Skeletal muscle tissue (tissue), 4 donors: ENCODE data around the gene DNASE1. TPM values are rescaled to one million over a fixed set of nuclear protein-coding genes. Genes with fewer than 3 reads are reported as not detected.
A peak's percentile ranks its signal among the peaks of the same experiment; 100 is the strongest.
"Not testable (repeated sequence)": the region's sequence is repeated elsewhere in the genome, so short reads cannot be mapped to it uniquely, and the experiment has no call there.

Experiments
- H3K27ac ChIP-seq: one replicate; pipeline ENCODE4 v1.7.0; 2013; ENCODE audit warnings: mild to moderate bottlenecking, low read depth, low read length, inconsistent platforms
- H3K27me3 ChIP-seq, 3 donors: one replicate each; pipeline ENCODE4 v1.7.0; 2013; ENCODE audit warnings: low read length in 3 of 3; ENCODE audit not compliant: control insufficient read depth in 3 of 3, insufficient read depth in 3 of 3
- H3K36me3 ChIP-seq, 3 donors: one replicate each; pipeline ENCODE4 v1.7.0; 2013; ENCODE audit warnings: low read length in 3 of 3; ENCODE audit not compliant: control insufficient read depth in 3 of 3, insufficient read depth in 3 of 3
- H3K4me1 ChIP-seq, 3 donors: one replicate each; pipeline ENCODE4 v1.7.0; 2013; ENCODE audit warnings: low read length in 3 of 3, mild to moderate bottlenecking in 3 of 3; ENCODE audit not compliant: control insufficient read depth in 3 of 3, insufficient read depth in 3 of 3
- H3K4me3 ChIP-seq, 3 donors: one replicate each; pipeline ENCODE4 v1.7.0; 2013; ENCODE audit warnings: low read length in 3 of 3
- H3K9ac ChIP-seq, 3 donors: one replicate each; pipeline ENCODE4 v1.7.0; 2013; ENCODE audit warnings: low read length in 3 of 3, mild to moderate bottlenecking in 3 of 3, moderate library complexity in 2 of 3, low read depth in 1 of 3
- H3K9me3 ChIP-seq, 3 donors: one replicate each; pipeline ENCODE4 v1.7.0; 2013; ENCODE audit warnings: low read length in 3 of 3; ENCODE audit not compliant: control insufficient read depth in 3 of 3
- total RNA-seq: library from RNA; depleted of rRNA; stranded (reverse); fragments of >200 nt; gene quantifications from one replicate; pipeline ENCODE4 v1.2.3, GENCODE V29; 2014
- donor health status: Osteomylitis.

The DNASE1 gene, protein sequence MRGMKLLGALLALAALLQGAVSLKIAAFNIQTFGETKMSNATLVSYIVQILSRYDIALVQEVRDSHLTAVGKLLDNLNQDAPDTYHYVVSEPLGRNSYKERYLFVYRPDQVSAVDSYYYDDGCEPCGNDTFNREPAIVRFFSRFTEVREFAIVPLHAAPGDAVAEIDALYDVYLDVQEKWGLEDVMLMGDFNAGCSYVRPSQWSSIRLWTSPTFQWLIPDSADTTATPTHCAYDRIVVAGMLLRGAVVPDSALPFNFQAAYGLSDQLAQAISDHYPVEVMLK
- 15.1 TPM for total RNA-seq

DNA sequence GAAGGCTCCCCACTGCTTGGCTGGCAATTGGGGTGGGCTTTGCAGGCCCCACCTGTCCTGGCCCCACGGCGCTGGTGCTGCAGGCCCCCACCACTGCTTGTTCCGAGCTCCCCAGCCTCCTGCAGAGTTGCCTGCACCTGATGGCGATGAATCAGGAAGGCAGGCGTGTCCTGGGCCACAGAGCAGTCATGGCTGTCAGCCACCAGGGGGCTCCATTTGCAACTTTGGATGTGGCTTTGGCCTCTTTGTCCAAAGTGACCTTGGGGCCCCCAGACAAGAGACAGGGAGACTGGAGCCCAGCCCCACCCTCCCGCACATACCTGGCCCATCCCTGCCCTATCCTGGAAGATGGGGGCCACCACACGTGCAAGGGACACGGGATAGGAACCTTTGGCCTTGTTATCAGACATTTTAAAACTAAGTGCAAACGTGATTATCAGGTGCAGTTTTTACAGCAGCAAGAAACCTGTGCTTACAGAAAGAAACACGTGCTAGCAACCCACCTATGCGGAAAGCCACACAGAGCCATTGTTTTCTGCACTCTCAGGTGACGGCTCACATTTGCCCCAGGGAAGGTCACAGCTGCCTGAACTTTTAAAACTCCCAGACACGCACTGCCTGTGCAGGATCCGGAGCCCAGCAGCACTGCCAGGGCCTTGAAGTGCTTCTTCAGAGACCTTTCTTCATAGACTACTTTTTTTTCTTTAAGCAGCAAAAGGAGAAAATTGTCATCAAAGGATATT is at the start of gene DNASE1:
DNASE1 (plus strand) TSS at position 443 of the 743 bp plus-strand sequence. CDS start 683 bp downstream, outside the sequence.
- no peaks in the 10 kb centered on the region for H3K27me3 ChIP-seq
- H3K4me1 ChIP-seq, result peaks cover 0 to 7% (median 3%) of the 10 kb centered on the region in 3 donors
- no peaks in the 10 kb centered on the region for H3K9me3 ChIP-seq
- H3K36me3 ChIP-seq, result peaks cover 34 to 40% (median 38%) of the 10 kb centered on the region in 3 donors
- no peak within 1 kb of the TSS for H3K9ac ChIP-seq
- H3K4me3 ChIP-seq, result no peak within 1 kb of the TSS
- H3K27ac ChIP-seq, result no peak within 1 kb of the TSS

DNA sequence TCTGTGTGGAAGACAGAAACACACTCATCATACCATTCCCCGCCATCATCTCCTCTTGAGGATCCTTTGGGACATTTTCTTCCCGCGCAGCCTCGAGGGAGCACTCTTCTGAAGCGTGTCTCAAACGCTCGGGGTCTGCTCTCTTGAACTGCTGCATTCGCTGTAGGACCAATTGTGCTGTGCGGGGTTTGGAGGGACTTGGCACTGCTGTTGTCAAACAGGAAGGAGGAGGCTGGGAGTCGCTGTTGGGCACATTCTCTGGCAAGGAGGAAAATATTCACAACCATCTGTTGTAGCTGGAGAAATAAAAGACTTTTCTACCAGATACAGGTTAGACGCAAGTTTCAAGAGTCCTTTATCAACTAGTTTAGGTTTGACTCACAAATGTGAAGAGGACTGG is 48.0 kb upstream of the DNASE1 start:
- no peaks in the 10 kb centered on the region for H3K27me3 ChIP-seq
- no peak overlapping the region for H3K27ac ChIP-seq
- no peak overlapping the region for H3K9ac ChIP-seq
- peaks cover 7 to 12% (median 8%) of the 10 kb centered on the region in 3 donors for H3K4me1 ChIP-seq
- H3K9me3 ChIP-seq, result no peaks in the 10 kb centered on the region
- H3K36me3 ChIP-seq, result peaks cover 10 to 20% (median 17%) of the 10 kb centered on the region in 3 donors
- H3K4me3 ChIP-seq, result no peak overlapping the region

DNA sequence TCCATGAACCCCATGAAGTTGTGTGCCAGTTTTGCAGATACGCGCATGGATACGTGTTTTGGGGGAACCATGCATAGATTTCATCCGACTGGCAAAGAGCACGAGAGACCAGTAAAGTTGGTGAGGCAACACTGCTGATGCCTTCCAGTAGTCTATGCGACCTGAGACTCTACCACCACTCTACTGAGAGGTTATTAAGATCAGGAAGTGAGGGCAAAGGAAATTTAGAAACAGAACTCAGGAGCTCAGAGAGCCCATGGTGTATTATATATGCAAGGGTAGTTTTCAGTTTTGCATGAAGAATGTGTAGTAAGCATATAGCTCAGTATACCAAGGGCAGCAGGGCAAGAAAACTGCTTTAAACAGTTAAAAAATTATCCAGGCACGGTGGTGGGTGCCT is 47.3 kb upstream of the DNASE1 start:
- no peak overlapping the region for H3K27ac ChIP-seq
- no peak overlapping the region for H3K4me3 ChIP-seq
- no peaks in the 10 kb centered on the region for H3K9me3 ChIP-seq
- H3K4me1 ChIP-seq, result peaks cover 8 to 18% (median 11%) of the 10 kb centered on the region in 3 donors
- peaks cover 10 to 14% (median 11%) of the 10 kb centered on the region in 3 donors for H3K36me3 ChIP-seq
- no peaks in the 10 kb centered on the region for H3K27me3 ChIP-seq
- H3K9ac ChIP-seq, result no peak overlapping the region

DNA sequence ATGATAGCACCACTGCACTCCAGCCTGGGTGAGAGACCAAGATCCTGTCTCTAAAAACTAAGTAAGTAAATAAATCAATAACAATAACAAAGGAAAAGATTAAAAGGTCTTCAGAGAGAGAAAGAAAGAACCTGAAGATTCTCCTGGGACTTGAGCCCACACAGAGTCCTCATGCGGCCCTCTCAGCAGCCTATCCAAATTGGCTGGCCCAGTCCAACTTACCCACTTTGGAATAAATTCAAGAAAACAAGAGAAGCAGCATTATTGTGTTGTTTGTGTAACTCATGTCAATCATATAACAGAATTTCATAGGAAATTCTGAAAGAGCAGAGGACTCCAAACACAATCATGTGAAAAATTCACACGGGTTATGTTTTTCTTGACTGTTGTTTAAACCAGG is 46.9 kb upstream of the DNASE1 start:
- Histone ChIP-seq H3K4me3 (no peak overlapping the region), H3K27me3 (no peaks in the 10 kb centered on the region), H3K9me3 (no peaks in the 10 kb centered on the region), H3K9ac (no peak overlapping the region), H3K27ac (no peak overlapping the region), H3K36me3 (peaks cover 5 to 10% (median 7%) of the 10 kb centered on the region in 3 donors), H3K4me1 (peaks cover 8 to 21% (median 12%) of the 10 kb centered on the region in 3 donors)

DNA sequence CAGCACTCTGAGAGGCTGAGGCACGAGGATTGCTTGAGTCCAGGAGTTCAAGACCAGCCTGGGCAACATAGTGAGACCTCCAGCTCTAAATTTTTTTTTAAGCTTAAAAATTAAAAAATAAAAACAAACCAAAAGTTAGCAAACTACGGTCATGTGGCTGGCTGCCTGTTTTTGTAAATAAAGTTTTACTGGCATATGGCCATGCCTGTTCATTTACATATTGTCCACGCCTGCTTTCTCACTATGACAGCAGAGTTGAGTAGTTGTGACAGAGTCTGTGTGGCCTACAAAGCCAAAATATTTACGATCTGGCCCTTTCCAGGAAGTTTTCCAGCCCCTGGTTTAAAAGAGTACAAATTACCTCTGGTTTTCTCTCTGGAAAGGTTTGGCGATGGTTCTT is 46.4 kb upstream of the DNASE1 start:
- H3K27ac ChIP-seq, result no peak overlapping the region
- H3K4me3 ChIP-seq, result no peak overlapping the region
- H3K36me3 ChIP-seq, result peaks cover 3 to 7% (median 7%) of the 10 kb centered on the region in 3 donors
- no peak overlapping the region for H3K9ac ChIP-seq
- H3K27me3 ChIP-seq, result no peaks in the 10 kb centered on the region
- peaks cover 8 to 25% (median 16%) of the 10 kb centered on the region in 3 donors for H3K4me1 ChIP-seq
- no peaks in the 10 kb centered on the region for H3K9me3 ChIP-seq

DNA sequence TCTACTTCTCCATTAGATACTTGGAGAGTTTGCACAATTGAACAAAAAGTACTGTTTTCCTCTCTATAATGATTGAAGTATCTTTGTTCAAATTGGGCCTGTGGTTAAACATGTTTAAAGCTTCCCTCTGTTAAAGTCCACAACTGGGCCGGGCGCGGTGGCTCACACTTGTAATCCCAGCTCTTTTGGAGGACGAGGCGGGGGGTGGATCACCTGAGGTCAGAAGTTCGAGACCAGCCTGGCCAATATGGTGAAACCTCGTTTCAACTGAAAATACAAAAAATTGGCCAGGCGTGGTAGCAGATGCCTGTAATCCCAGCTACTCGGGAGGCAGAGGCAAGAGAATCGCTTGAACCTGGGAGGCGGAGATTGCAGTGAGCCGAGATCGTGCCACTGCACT is 45.5 kb upstream of the DNASE1 start:
- H3K36me3 ChIP-seq, H3K27me3 ChIP-seq, H3K4me3 ChIP-seq, H3K9ac ChIP-seq, H3K27ac ChIP-seq, H3K9me3 ChIP-seq: not testable (repeated sequence)
- H3K4me1 ChIP-seq, result peaks cover 8 to 27% (median 17%) of the 10 kb centered on the region in 3 donors

DNA sequence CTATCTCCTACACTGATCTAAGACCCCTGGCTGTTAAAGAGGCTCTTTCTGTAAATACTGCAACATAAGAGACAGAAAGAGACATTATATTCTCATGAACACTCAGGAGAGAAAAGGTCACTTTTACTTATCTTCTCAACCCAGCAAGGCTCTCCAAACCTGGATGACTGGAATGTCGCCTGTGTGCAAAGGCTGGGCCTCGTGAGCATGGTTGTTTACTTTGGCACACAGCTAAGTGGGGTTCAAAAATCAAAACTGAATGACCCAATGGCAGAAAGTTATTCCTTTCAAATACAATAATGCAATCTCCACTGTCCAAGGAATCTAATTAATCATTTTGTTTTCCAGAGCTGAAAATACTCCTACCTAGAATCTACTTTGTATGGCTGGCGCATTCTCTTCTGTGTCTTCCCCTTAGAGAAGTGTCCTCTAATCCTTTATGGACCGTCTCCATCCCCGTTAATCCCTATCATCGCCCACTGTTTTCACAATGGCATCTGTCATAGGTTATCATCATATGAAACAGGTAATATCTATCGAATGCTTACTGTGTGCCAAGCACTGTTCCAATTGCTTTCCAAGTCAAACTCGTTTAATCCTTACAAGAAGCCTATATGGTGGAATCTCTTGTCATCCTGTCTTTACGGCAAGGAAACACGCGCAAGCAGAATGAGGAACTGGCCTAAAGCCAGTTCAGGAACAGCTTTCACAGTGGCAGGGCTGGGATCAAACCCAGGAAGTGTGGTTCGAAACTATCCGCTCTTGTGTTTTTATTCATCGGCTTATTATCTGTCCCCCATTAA is 44.4 kb upstream of the DNASE1 start:
- peaks cover 0 to 2% (median 0%) of the 10 kb centered on the region in 3 donors for H3K36me3 ChIP-seq
- no peaks in the 10 kb centered on the region for H3K9me3 ChIP-seq
- H3K4me1 ChIP-seq, result peaks cover 8 to 27% (median 17%) of the 10 kb centered on the region in 3 donors
- peak overlapping the region; percentile 77 to 97 (median 90) for H3K4me3 ChIP-seq
- no peaks in the 10 kb centered on the region for H3K27me3 ChIP-seq
- peak overlapping the region in 1 of 3 donors; percentile 93 for H3K9ac ChIP-seq
- H3K27ac ChIP-seq, result no peak overlapping the region

DNA sequence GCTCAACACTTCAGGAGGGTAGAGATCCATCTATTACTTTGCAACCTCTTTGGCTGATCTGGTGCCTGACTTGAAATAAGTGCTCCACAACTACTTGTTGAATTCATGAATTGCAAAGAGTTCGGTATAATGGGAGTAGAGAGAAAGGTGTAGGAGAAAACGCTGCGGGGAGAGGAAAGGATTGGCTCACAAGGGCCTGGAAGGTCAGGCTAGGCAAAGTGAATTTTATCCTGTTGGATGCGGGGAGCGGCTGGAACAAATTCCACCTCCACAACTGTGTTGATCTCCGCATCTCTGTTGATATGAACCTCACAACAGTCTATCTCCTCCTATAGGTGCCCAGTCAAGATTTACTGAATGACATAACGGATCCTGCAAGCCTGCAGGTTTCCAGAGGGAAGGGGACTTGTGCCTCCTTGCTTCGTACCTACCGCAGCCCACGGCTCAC is 43.8 kb upstream of the DNASE1 start:
- Histone ChIP-seq H3K4me3 (peak overlapping the region; percentile 77 to 97 (median 90)), H3K9ac (peak overlapping the region; percentile 87 to 96 (median 93)), H3K27me3 (no peaks in the 10 kb centered on the region), H3K36me3 (peaks cover 0 to 2% (median 0%) of the 10 kb centered on the region in 3 donors), H3K9me3 (no peaks in the 10 kb centered on the region), H3K27ac (peak overlapping the region; percentile 59), H3K4me1 (peaks cover 8 to 27% (median 17%) of the 10 kb centered on the region in 3 donors)

DNA sequence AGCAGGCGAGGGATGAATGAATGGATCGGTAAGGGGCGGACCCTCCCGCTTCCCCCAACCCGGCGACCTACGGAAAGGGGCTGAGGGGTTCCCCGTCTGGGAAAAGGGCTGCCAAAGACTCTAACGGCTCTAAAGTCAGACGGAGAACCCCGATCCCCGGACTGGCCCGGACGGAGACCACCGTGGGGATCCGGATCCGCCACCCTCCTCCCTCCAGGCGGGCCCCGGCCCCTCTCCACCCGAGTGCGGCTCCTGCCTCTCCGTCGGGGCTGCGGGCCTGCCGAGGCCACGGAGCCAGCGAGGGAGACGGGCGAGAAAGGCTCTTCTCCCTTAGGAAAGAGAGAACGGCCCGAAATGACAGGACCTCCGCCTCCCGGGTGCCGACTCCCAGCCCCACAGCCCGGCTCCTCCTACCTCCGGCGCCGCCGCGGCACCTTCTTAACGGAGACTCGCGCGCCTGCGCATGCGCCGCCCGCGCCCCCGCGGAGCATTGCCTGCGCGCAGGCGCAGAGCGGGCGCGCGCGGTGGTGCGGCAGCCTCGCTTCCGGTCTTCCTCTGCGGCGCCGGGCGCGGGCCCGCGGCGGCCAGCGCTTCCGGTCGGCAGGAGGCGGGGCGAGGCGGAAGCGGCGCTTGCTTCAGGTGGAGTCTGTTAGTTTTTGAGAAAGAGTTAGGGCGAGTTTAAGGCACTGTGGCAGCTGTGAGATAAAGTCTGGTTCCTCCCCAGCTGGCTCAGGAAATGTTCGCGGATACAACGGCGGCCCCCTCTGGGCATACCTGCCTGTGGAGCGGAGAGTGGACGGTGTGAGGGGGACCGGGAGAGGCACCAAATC is 43.1 kb upstream of the DNASE1 start, which contains the start of gene SLX4:
SLX4 (minus strand) TSS at position 461 of the 830 bp plus-strand sequence. CDS start 2,642 bp downstream, outside the sequence.
- no peaks in the 10 kb centered on the region for H3K27me3 ChIP-seq
- peak within 1 kb of the TSS; percentile 92 to 96 (median 93) for H3K9ac ChIP-seq
- H3K4me1 ChIP-seq, result peaks cover 8 to 27% (median 17%) of the 10 kb centered on the region in 3 donors
- H3K27ac ChIP-seq, result peak within 1 kb of the TSS; percentile 59
- peaks cover 0 to 2% (median 0%) of the 10 kb centered on the region in 3 donors for H3K36me3 ChIP-seq
- no peaks in the 10 kb centered on the region for H3K9me3 ChIP-seq
- H3K4me3 ChIP-seq, result peak within 1 kb of the TSS; percentile 91 to 97 (median 93)
